ENCODE measurements around the gene THOC2. TPM values are rescaled to one million over a fixed set of nuclear protein-coding genes. Genes with fewer than 3 reads are reported as not detected.

Gene THOC2
- total and polyA plus RNA-seq, 2 of the 8 experiments (the other 6 are each of a cell fraction or from before 2014, with no cell fraction given): 32.7 to 68.8 TPM

GRCh38 chrX:123749643-123750042 lies 16.8 kb upstream of the THOC2 start:
- Histone ChIP-seq H3K23ac (ENCODE audit: insufficient read length) (no peak overlapping the region), H3K79me2 (ENCODE audit: control insufficient read depth in 1 of 2, insufficient read depth in 2 of 2, low read length in 2 of 2) (no peaks in the 10 kb centered on the region), H3K4ac (replicated peaks; ENCODE audit: insufficient read length, low read depth, low read length) (no peak overlapping the region), H4K5ac (ENCODE audit: insufficient read length, low read depth, low read length) (no peak overlapping the region), H3K36me3 (ENCODE audit: control insufficient read depth in 2 of 4, insufficient read depth in 4 of 4, low read length in 3 of 4) (no peaks in the 10 kb centered on the region), H3K27ac (ENCODE audit: low read depth, low read length) (no peak overlapping the region), H3K23me2 (ENCODE audit: low read depth, low read length) (no peaks in the 10 kb centered on the region), H3K4me1 (replicated peaks in 1 of 4; ENCODE audit: control insufficient read depth in 3 of 4, insufficient read depth in 4 of 4, low read length in 3 of 4) (no peaks in the 10 kb centered on the region), H4K8ac (ENCODE audit: extremely low read depth, insufficient read depth, low read length) (no peak overlapping the region), H2AK5ac (ENCODE audit: low read depth, low read length) (no peak overlapping the region), H3K79me1 (ENCODE audit: low read depth, low read length) (no peaks in the 10 kb centered on the region), H3K9me3 (ENCODE audit: insufficient read depth in 2 of 2, low read depth in 1 of 2, low read length in 1 of 2) (no peaks in the 10 kb centered on the region), H2BK5ac (ENCODE audit: low read depth, low read length) (no peak overlapping the region), H3K27me3 (replicated peaks in 1 of 4; ENCODE audit: control insufficient read depth in 3 of 4, extremely low read depth in 1 of 4, insufficient read depth in 3 of 4, low read length in 3 of 4) (no peaks in the 10 kb centered on the region), H3K56ac (replicated peaks; ENCODE audit: insufficient read length, low read depth, low read length) (no peak overlapping the region), H3K14ac (ENCODE audit: insufficient read length) (no peak overlapping the region), H3K4me2 (ENCODE audit: insufficient read depth in 1 of 2, low read depth in 2 of 2, low read length in 2 of 2) (no peak overlapping the region), H2BK12ac (ENCODE audit: low read depth, low read length) (no peak overlapping the region), H2BK15ac (ENCODE audit: low read length) (no peak overlapping the region), H3K18ac (ENCODE audit: extremely low read depth, low read length) (no peak overlapping the region), H4K20me1 (replicated peaks in 1 of 2; ENCODE audit: control insufficient read depth in 1 of 2, insufficient read depth in 2 of 2, low read length in 2 of 2) (no peaks in the 10 kb centered on the region), H2BK120ac (replicated peaks; ENCODE audit: low read depth, low read length) (no peak overlapping the region), H4K91ac (replicated peaks; ENCODE audit: insufficient read length, low read length) (no peak overlapping the region), H3K9ac (replicated peaks in 1 of 4; ENCODE audit: extremely low read depth in 1 of 4, low read depth in 3 of 4, low read length in 3 of 4) (no peak overlapping the region), H3K4me3 (ENCODE audit: extremely low read depth in 1 of 4, insufficient read depth in 2 of 4, low read depth in 3 of 4, low read length in 4 of 4) (no peak overlapping the region), H2BK20ac (ENCODE audit: low read length) (no peak overlapping the region), H2AFZ (ENCODE audit: low read length) (no peak overlapping the region)
- 88% methylated on average over 2 of the region's 2 CpGs; no CpG with 5 or more reads in 1 of the 2 experiments for WGBS, 2 experiments (ENCODE audit: extremely low coverage in 1 of 2, insufficient coverage in 1 of 2, insufficient read length in 1 of 2, insufficient replicate concordance in 2 of 2, low coverage in 1 of 2, low lambda C conversion rate in 2 of 2, missing lambda C conversion rate in 1 of 2)
- CTCF ChIA-PET (ENCODE audit: partially characterized antibody): no interaction called here
- POLR2A ChIA-PET (ENCODE audit: partially characterized antibody): no interaction called here
- no peak for TF ChIP-seq ATF2 (IDR thresholded peaks at IDR 0.05; ENCODE audit: low read length)
- TF ChIP-seq CTCF (IDR thresholded peaks at IDR 0.05; ENCODE audit: control extremely low read depth in 1 of 3, insufficient read depth in 1 of 3, low read depth in 1 of 3, low read length in 3 of 3): no peak
- no peak for TF ChIP-seq EZH2 (IDR thresholded peaks at IDR 0.05; ENCODE audit: low read depth, low read length, severe bottlenecking)
- no peak for TF ChIP-seq JUN (IDR thresholded peaks at IDR 0.05; ENCODE audit: low read depth, low read length)
- no peak for TF ChIP-seq CTBP2 (IDR thresholded peaks at IDR 0.05; ENCODE audit: borderline replicate concordance, insufficient read depth, insufficient read length, low read length)
- TF ChIP-seq BRCA1 (IDR thresholded peaks at IDR 0.05; ENCODE audit: low read depth, low read length): no peak
- FAIRE-seq: no peak
- DNase-seq (ENCODE audit: low read depth in 1 of 2, low spot score in 2 of 2): no peak
